K562 (cell line): ENCODE measurements around the gene NR2F1. TPM values are rescaled to one million over a fixed set of nuclear protein-coding genes. Genes with fewer than 3 reads are reported as not detected.

Experiments
- CREB3 ChIP-seq: fragments of 450-650 bp; conservative IDR thresholded peaks from 2 replicates; pipeline ENCODE4 v1.6.1; 2016; ENCODE audit warnings: missing genetic modification characterization, low read depth, mild to moderate bottlenecking, missing compliant biosample characterization, moderate library complexity
- RBBP5 ChIP-seq: fragments of 200-600 bp; sonication (generic); IDR thresholded peaks from 2 replicates; pipeline ENCODE4 v1.6.1; 2012; ENCODE audit warnings: borderline replicate concordance, mild to moderate bottlenecking, low read length, control low read depth, inconsistent platforms; ENCODE audit not compliant: insufficient read depth, poor library complexity, severe bottlenecking
- RERE ChIP-seq: sonication (generic); formaldehyde crosslinking; IDR thresholded peaks from 2 replicates; pipeline ENCODE4 v1.8.0; 2023; ENCODE audit warnings: missing genetic modification reagents, mild to moderate bottlenecking, borderline replicate concordance
- ZNF395 ChIP-seq: fragments of 200-800 bp; sonication (Bioruptor generic); IDR thresholded peaks from 2 replicates; pipeline ENCODE4 v1.6.1; 2017; ENCODE audit warnings: missing genetic modification characterization, missing compliant biosample characterization
- ZNF407 ChIP-seq: fragments of 450-650 bp; IDR thresholded peaks from 2 replicates; pipeline ENCODE4 v1.6.1; 2016; ENCODE audit warnings: low read depth
- ZSCAN29 ChIP-seq: fragments of 450-650 bp; IDR thresholded peaks from 2 replicates; pipeline ENCODE4 v1.6.1; 2017
- polyA plus RNA-seq, 8 experiments: library from polyadenylated mRNA; depleted of rRNA in 4 of 8; stranded (reverse) in 5 of 8; unstranded in 3 of 8; fragments of >200 nt; fragmentation: Nextera tagmentation in 2 of 8; fragmentation: Illumina TruSeq in 1 of 8; extraction: Ambion mirVana in 2 of 8; extraction: Trizol in 1 of 8; gene quantifications; 2 replicates each; pipeline versions ENCODE4 v1.2.1 to v1.2.3, GENCODE V29; 2011 to 2014; ENCODE audit warnings: inconsistent platforms in 1 of 8, missing spikeins in 1 of 8
- total RNA-seq, 7 experiments: library from RNA; depleted of rRNA in 6 of 7; stranded (reverse); fragments of >200 nt in 6 of 7; fragmentation: Illumina TruSeq in 2 of 7; extraction: Trizol in 2 of 7; gene quantifications; 2 replicates each; pipeline versions ENCODE4 v1.2.1 to v1.2.3, GENCODE V29; 2011 to 2021; ENCODE audit warnings: low replicate concordance in 1 of 7

The NR2F1 gene
- total and polyA plus RNA-seq, 9 of the 15 experiments (the other 6 are each of a cell fraction or from before 2014, with no cell fraction given), result 0.18 TPM; not detected in 8

- no peak for TF ChIP-seq ZNF407
- TF ChIP-seq ZNF395, result no peak
- TF ChIP-seq ZSCAN29, result no peak
- TF ChIP-seq CREB3 (tag), result no peak
- no peak for TF ChIP-seq RERE (CRISPR knock-in tag)
- no peak for TF ChIP-seq RBBP5
- TF ChIP-seq, all 486 proteins: peak for 0
Measured at GRCh38 chr5:93585041-93585766, 2.2 kb downstream of the NR2F1 start (continued).
